Stimulated activated CD4-positive, alpha-beta T cell treated with anti-CD3 and anti-CD28 coated beads, Interleukin-2, amount 100 ng/mL, for 48 hours (primary cell): Measurements from ENCODE around the gene PPP3R2.
"Not testable (repeated sequence)": the region's sequence is repeated elsewhere in the genome, so short reads cannot be mapped to it uniquely, and the experiment has no call there.

ENCODE experiments used
- DNase-seq, 2 donors: peaks; one replicate each; pipeline ENCODE4 v3.0.0-alpha.2; 2020

The PPP3R2 gene, protein sequence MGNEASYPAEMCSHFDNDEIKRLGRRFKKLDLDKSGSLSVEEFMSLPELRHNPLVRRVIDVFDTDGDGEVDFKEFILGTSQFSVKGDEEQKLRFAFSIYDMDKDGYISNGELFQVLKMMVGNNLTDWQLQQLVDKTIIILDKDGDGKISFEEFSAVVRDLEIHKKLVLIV

DNA sequence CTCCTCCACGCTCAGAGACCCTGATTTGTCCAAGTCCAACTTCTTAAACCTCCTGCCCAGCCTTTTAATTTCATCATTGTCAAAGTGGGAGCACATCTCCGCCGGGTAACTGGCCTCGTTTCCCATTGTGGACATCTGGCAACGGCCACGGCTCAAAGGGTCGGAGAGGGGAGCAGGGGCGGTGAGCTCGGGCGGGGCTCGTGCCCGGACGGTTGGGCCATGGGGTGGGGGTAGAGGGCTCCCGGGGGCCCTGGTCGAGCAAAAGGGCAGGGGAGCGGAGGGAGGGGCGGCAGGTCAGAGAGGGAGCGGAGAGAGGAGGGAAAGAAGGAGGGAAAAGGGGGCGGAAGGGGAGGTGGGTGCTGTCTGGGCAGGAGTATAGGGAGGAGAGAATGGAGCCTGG, at the start of gene PPP3R2:
Gene PPP3R2 (minus strand): TSS at position 174 of the 400 bp plus-strand sequence. CDS start 48 bp downstream, at position 126.
- no peak for DNase-seq

DNA sequence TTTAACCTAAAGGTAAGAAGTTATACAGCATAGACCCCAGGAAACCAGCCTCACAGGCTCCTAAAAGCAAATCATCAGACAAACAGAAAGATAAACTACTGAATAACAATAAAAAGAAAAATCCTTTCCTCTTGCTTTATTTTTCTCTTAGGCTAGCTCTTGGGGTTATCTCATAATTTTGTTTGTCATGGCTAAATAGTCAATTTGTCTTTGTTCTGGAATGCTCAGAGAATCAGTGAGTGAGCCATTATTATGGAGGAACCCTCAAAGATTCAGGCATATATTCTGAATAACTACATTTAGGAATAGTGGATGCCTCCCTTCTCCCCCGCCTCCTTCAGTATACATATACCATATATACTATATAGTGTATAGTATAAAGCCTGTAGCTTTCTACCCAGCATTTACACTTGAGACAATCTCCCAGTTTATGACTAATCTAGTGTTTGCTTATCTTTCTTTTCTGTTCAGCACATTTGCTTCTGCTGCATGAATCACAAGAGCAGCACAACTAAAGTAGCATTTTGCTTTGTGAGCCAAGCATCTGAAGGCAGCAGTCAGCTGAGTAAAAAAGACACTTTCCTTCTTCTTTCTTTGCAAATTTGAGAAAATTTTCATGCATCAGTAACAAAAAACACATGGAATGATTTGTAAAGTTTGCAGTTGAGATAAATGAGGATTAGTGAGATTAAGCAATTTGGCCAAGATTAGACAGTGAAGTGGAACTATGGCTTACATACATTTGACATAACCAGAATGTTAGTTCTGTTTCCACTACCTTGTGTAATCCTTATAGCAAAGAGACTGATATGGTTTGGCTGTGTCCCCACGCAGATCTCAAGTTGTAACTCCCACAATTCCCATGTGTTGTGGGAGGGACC, 45.3 kb upstream of the PPP3R2 start:
- DNase-seq, result no peak

DNA sequence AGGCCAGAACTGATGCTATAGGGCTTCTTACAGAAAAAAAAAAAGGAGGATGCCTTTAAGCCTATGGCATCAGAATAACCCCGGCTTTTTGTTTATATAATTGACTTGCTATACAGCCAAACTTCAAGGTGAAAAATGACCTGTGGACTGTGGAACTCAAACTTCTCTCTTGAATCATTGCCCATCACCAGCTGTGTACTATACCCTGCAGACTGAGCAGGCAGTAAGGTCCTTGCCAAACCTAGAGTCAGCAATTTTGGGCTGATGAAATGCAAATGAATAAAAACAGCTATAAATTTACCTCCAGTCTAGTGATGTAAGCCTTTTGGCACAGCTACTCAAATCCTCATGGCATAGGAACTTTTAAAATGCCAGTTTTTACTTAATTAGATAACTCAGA, 44.5 kb upstream of the PPP3R2 start:
- no peak for DNase-seq

DNA sequence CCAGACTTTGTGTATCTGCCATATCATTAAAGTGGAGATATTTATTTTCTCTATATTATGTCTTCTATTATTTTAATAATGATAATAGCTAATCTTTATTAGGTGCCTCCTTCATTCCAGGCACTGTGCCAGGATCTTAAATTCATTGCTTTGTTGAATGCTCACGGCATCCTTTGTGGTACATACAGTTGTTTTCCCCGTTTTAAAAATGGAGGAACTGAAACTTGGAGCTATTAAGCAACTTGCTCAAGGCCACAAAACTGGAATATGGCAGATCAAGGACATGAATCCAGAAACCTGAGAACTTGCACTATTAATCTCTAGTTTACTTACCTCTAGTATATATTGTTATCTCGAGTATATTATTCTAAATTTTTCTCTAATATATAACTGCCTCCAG, 41.5 kb upstream of the PPP3R2 start:
- DNase-seq, result no peak

DNA sequence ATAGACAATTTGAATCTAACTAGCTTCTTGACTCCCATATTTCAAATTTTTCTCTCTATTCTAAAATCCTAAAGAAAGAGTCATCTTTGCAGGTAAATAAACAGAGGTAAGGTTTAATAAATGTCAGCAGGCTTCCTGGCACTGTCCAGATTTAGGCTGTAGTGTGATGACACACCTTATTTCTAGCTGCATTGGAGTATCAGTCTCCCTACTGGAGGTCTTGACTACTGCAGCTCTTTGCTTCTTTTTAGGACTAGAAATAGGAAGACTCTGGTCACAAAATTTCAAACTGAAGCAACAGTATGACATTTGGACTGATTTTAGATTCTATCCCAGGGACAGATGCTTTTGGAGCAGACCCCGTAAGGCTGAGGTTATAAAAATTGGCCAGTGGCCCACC, 40.7 kb upstream of the PPP3R2 start:
- no peak for DNase-seq

DNA sequence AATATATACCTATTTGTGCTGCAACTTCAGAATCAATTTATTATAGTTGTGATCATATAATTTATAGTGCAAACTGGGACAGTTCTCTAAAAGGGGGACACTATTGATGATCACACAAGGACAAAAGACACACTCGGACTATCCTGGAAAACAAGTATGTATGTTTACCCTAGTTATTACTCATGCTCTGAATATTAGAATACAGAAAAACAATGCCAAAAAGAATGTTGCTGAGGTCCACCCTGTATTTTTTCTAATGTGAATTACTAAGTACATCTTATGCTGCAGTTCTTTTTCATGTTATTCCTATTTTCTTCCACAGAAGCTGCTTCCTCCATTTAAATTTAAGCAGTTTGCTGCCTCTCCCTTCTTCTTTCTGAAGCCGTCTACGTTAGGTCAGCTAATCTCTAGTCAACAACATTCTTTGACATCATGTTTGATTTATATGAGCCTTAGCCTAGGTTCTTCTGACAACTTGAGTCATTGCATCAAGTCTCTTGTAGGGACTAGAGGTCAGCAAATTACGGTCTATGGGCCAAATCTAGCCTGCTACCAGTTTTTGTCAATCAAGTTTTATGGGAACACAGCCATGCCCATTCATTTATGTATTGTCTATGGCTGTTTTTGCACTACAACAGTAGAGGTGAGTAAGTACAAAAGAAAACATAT, 40.1 kb upstream of the PPP3R2 start:
- no peak for DNase-seq

DNA sequence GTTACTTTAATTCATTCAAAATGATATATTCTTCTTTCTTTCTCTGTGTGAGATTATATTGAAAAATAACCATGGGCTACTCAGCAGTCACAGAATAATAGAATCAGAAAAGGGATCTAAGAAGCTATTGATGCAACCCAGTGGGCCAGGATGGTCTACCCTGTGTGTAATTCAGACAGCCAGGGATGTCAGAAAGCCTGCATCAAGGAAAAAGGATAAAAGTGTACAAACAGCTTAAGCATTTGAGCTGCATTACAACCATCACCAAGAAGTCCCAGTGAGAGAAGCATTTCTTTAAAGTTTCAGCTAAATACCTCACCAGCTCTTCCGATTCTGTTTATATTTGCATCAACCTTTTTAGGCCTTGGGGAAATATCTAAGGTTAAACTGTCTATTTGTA, 37.8 kb upstream of the PPP3R2 start:
- DNase-seq, result no peak

DNA sequence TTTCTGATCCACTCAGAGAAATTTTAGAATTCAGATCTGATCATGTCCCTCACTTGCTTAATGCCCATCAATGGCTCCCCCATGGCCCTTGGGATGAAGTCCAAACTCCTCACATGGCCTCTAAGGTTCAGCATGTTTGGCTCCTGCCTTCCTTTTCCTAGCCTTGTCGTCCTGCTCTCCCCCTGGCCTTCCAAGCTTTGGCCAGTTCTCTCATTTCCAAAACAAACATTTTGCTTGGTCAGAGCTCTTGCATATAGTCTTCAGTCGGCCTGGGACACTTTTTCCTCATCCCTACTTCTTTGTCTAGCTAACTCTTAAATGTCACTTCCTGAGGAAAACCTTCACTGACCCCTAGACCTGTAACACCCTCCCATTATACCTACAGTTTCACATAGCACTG, 37.1 kb upstream of the PPP3R2 start:
- DNase-seq, result no peak

DNA sequence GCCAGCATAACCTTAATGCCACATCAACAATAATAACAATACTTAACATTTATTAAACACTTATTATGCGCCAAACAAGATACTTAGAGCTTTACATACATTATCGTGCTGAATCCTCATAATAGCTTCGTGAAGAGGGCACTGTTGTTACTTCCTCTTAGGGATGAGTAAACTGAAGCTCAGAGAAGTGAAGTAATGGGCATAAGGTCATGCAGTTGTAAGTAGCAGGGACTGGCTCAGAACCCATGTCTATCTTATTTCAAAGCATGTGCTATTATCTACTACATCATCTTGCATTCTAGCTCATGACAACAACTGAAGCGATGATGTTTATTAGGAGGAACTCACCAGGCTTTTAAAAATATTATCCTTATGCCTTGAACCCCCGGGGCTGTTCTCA, 34.9 kb upstream of the PPP3R2 start:
- no peak for DNase-seq

DNA sequence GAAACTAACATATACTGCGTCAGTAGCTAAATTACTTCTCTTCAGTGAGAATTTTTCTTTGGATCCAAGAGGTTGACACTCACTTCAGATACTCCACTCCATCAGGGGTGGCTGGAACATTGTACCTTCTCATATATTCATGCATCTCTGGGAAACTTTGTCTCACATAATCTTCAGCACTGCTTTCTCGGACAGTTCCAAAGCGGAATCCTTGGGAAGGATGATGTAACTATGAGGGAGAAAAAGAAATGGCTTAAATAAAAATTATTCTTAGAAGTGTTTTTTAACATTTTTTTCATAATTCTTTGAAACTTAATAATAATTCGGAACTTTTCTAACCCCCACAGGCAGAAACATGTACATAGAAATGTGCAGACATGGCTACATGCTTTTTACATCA, 33.4 kb upstream of the PPP3R2 start:
- DNase-seq, result no peak

DNA sequence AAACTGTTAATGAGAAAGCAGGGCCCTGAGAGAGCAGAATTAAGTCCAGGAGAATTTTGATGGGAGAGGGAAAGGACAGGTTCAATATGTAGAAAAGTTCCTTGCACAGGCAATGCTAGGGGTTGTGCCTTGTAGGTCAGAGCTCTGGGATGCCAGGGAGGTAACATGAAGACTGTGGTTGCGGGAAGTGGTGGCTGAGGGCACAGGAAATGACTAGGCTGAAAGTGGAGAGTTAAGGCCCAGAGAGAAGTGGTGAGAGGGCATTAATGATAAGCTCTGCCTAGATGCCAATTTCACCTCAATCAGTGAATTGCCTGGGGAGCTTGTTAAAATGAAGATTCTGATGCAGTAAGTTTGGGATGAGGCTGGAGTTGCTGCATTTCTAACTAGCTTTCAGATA, 31.5 kb upstream of the PPP3R2 start:
- DNase-seq, result no peak

DNA sequence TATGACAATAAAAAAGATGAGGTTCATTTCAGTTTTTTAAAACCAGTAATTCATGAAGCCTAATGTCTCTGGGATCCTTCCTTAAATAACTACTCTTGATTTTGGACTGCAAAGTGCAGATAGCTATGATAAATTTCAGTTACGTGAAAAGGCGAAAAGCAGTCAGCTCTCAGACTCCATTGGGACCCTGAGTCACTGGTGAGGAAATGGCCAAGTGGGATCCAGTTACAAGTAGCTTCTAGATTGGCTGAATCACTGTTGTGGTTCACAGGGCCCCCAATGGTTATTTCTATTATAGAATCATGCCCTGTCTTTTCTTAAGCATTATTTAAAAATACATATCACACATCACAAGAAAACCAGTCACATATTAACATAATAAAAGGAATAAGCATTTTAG, 31.1 kb upstream of the PPP3R2 start:
- no peak for DNase-seq

DNA sequence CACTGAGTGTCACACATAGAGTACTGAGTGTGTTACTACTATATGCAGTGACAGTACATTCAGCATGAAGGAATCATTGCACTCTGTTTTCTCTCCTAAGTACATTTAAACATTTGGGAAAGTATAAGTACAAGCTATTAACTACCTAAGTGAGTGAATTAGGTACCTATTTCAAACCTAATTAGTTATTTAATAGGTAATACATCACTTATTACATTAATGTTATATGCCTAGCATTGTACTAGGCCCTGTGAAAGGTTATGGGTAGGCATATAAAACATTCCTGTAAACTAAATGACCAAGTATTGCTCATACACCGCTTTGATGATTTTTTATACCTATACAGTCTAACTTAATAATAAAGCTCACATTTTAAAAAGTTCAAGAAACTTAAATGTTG, 25.7 kb upstream of the PPP3R2 start:
- DNase-seq, result no peak

DNA sequence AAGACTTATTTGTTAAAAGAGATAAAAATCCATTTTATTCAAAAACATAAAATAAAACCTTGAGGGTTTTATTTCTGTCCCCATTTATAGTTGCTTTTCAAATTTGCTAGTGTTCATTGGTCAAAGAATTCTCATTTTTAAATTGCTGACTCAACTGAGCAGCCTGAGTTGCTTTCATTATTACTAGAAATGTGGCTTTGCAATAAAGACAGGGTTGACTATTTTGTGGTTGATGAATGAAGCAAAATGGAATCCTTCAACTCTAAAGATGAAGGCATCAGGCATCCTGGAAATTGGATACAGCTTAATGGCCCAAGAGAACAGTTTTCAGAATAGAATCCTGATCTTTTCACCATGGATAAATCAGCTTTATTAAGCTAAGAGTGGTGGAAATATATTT, 23.9 kb upstream of the PPP3R2 start:
- no peak for DNase-seq

DNA sequence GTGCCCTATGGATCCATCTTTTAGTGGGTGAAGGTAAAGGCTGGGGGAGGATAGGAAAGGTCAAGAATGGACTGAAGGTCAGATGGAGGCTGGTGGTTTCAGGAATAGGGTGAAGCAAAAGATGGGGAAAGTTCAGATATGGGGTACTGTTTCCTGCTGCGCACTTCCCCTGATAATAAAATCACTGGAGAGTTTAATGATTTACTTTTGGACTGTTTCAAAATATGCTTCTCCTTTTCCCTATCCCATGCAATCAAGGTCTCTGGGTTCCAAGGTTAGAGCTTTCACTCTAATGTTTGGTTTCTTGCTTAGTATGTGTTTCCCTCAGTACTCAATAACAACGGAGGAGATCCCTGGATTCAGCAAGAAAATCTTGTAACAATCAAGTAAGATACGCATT, 10.8 kb upstream of the PPP3R2 start:
- DNase-seq, result no peak

DNA sequence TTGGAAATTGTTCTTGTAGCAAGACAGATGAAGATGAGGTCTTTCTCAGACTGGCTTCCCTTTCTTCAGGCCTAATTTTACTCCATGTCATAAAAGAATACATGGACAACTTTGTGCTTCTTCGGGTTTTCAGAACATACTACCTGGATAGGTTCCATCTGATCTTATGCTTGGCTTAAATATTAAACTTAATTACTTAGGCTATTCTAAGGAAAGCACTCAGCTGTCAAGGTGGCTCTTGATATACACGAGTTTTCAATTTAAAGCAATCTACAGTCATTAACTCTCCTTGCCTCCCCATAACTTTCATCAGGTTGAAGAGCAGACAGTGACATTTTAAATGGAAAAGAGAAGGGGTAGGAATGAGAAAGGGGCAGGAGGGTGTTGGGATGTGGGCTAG, 9.5 kb upstream of the PPP3R2 start:
- no peak for DNase-seq

DNA sequence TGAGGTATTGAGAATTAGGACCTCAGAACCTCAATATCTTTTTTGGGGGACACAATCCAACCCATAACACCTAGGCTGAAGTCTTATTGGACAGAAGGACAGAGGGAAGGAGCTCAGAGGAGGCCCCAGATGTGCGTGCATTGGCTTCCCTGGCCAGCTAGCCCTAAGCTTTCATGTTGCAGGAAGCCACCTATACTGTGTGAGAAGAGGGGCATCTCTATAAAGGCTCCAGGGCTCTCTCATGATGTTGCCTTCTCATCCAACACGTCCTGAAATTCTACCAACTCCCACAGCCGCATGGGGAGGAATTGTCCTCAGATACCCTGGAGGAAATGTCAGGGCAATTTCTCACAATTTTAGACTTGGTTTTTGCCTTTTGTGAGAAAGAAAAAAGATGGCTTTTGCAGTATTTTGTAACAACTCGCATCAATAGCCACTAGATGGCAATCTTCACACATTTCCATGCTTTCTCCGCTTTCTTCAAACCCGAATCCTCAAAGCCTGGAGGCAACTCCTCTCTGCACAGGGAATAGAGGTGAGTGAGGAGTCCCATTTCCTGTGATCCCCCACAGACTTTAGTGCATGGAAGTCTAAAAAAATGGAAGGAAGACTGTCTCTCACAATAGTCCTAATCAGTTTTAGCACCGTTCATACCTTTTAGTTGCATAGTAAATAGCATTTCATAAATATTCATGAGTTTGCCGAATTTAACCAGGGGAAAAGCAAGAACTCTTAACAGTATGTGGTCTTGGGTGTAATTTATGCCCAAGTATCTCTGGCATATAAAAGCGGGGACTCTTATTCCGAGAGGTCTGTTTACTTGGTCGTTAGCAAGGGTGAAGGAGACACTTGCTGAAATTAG, 7.4 kb upstream of the PPP3R2 start:
- no peak for DNase-seq

DNA sequence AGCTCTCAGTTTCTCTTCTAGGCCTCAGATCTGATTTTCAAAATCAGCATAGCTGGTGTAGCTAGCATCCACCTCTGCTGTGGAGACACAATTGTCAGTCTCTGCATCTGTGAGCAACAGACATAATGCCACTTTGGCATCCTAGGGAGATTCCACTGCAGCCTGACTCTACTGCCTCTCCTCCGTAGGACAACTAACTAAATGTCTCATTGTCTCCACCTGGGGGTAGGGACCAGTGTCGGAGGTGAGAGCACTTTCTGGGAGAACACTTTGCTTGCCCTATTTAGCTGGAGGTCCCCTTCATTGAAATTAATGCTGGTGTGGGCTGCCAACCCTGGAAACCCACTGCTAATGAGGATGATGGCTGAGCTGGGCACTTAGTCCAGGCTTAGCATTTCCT, 1.4 kb downstream of the PPP3R2 start:
- no peak for DNase-seq

DNA sequence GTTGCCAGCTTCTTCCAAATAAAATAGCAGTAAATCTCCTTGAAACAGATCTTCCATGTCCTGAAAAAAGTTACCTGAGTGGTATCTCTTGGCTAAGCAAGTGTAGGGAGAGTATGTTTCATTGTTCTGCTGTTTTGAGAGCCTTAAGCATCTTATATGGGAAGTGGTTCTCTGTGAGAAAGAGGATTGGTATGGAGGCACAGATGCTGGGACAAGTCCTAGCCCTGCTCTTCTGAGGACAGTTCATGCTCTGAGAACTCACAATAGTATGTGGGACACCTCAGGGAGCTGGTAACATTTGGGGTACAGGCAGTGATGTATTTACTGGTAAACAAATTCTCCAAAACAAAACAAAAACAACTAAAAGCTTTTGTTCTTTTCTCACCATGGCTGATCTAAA, 2.0 kb downstream of the PPP3R2 start:
- DNase-seq, result no peak

DNA sequence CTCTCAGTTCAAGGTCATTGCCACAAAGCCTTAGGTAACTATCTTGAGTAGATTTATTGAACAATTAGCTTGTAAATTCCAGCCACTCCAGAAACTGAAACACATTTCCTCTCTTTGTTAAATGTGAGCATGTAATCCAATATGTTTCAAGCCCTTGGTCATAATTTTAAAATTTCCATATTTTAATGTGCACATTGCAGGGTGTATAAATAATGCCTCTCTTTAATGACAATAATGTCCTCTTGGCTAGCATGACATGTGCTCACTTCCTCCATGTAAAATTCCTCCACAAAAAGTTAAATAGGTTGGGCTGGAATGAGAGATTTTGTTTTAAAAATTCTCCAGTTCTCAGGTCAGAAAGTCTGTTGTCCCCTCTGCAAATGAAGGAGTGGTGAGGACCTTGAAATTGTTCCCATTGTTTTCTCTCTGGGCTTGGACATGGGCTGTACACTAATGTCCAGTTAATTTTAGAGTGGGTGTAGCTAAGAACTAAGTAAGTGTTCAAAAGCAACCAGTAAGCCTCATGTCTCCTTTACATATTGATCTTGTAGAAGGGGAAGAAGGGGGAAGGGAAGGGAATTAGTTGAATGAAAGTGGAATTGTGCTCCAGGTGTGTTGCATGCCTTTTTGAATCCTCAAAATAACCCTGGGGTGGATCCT, 2.9 kb downstream of the PPP3R2 start:
- no peak for DNase-seq

DNA sequence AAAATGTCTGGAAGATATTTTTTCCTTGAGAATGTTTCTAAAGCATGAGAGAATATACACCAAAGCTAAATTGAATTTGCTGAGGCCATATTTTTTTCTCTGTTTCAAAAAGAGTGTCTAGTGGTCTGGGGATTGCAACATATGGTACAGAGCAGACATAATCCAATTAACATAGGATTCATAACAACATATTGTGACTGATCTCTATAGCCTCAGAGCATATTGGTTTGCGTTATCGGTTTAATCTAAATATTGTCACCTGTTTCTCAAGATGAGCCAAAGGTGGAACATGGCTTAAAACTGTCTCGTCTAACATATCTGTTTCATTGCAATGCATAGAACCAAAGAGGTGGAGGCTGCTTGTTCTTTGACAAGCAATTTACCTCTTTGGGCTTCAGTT, 3.9 kb downstream of the PPP3R2 start:
- DNase-seq, result no peak

DNA sequence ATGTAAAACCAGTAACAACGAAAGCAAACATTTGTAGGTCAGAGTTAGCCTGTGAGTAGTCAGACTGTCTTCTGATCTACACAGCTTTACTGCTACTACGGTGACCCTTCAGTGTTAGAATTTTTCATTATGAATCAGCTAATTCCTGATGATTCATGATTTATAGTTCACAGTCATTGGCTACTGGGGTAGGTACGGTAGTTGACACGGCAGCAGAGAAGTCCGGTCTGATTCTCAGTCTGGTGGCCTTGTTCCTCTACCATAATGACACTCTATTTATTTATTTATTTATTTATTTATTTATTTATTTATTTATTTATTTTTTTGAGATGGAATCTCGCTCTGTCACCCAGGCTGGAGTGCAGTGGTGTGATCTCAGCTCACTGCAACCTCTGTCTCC, 4.7 kb downstream of the PPP3R2 start:
- not testable (repeated sequence) for DNase-seq
